ENCODE data around the gene PLAU.

PLAU gene

GRCh38 chr10:73906524-73907447 lies 4.1 kb upstream of the PLAU start:
- Histone ChIP-seq H3K4me3 (ENCODE audit: low read length) (no peak overlapping the region), H3K36me3 (ENCODE audit: control insufficient read depth, insufficient read depth, low read length) (no peaks in the 10 kb centered on the region), H3K27me3 (ENCODE audit: control insufficient read depth, insufficient read depth, low read length) (peaks cover 26% of the 10 kb centered on the region), H3K9ac (ENCODE audit: low read length) (peak overlapping the region; percentile 0), H3K4me1 (ENCODE audit: control insufficient read depth, insufficient read depth, low read length) (peaks cover 16% of the 10 kb centered on the region), H3K9me3 (ENCODE audit: control insufficient read depth, low read length) (no peaks in the 10 kb centered on the region)

GRCh38 chr10:73907841-73908517 lies 3.0 kb upstream of the PLAU start:
- H3K9me3 ChIP-seq (ENCODE audit: control insufficient read depth, low read length) = no peaks in the 10 kb centered on the region
- peaks cover 29% of the 10 kb centered on the region for H3K27me3 ChIP-seq (ENCODE audit: control insufficient read depth, insufficient read depth, low read length)
- H3K36me3 ChIP-seq (ENCODE audit: control insufficient read depth, insufficient read depth, low read length) = no peaks in the 10 kb centered on the region
- no peak overlapping the region for H3K4me3 ChIP-seq (ENCODE audit: low read length)
- H3K4me1 ChIP-seq (ENCODE audit: control insufficient read depth, insufficient read depth, low read length) = peaks cover 16% of the 10 kb centered on the region
- no peak overlapping the region for H3K9ac ChIP-seq (ENCODE audit: low read length)

- Histone ChIP-seq H3K36me3 (ENCODE audit: control insufficient read depth, insufficient read depth, low read length) (no peaks in the 10 kb centered on the region), H3K4me1 (ENCODE audit: control insufficient read depth, insufficient read depth, low read length) (peaks cover 16% of the 10 kb centered on the region), H3K9ac (ENCODE audit: low read length) (no peak overlapping the region), H3K4me3 (ENCODE audit: low read length) (no peak overlapping the region), H3K27me3 (ENCODE audit: control insufficient read depth, insufficient read depth, low read length) (peaks cover 32% of the 10 kb centered on the region), H3K9me3 (ENCODE audit: control insufficient read depth, low read length) (no peaks in the 10 kb centered on the region)
These were observed 1.9 kb upstream of the PLAU start for GRCh38 chr10:73908853-73909539.

GRCh38 chr10:73909540-73910115 lies 1.3 kb upstream of the PLAU start:
- H3K4me1 ChIP-seq (ENCODE audit: control insufficient read depth, insufficient read depth, low read length) = peaks cover 16% of the 10 kb centered on the region
- no peaks in the 10 kb centered on the region for H3K36me3 ChIP-seq (ENCODE audit: control insufficient read depth, insufficient read depth, low read length)
- H3K4me3 ChIP-seq (ENCODE audit: low read length) = no peak overlapping the region
- no peaks in the 10 kb centered on the region for H3K9me3 ChIP-seq (ENCODE audit: control insufficient read depth, low read length)
- no peak overlapping the region for H3K9ac ChIP-seq (ENCODE audit: low read length)
- peaks cover 32% of the 10 kb centered on the region for H3K27me3 ChIP-seq (ENCODE audit: control insufficient read depth, insufficient read depth, low read length)

- Histone ChIP-seq H3K4me3 (ENCODE audit: low read length) (no peak overlapping the region), H3K4me1 (ENCODE audit: control insufficient read depth, insufficient read depth, low read length) (peaks cover 16% of the 10 kb centered on the region), H3K9me3 (ENCODE audit: control insufficient read depth, low read length) (no peaks in the 10 kb centered on the region), H3K9ac (ENCODE audit: low read length) (peak overlapping the region; percentile 57), H3K27me3 (ENCODE audit: control insufficient read depth, insufficient read depth, low read length) (peaks cover 32% of the 10 kb centered on the region), H3K36me3 (ENCODE audit: control insufficient read depth, insufficient read depth, low read length) (no peaks in the 10 kb centered on the region)
These were observed 550 bp upstream of the PLAU start for GRCh38 chr10:73910401-73910763.

- Histone ChIP-seq H3K9ac (ENCODE audit: low read length) (peak overlapping the region; percentile 57), H3K36me3 (ENCODE audit: control insufficient read depth, insufficient read depth, low read length) (no peaks in the 10 kb centered on the region), H3K27me3 (ENCODE audit: control insufficient read depth, insufficient read depth, low read length) (peaks cover 32% of the 10 kb centered on the region), H3K9me3 (ENCODE audit: control insufficient read depth, low read length) (no peaks in the 10 kb centered on the region), H3K4me1 (ENCODE audit: control insufficient read depth, insufficient read depth, low read length) (peaks cover 17% of the 10 kb centered on the region), H3K4me3 (ENCODE audit: low read length) (no peak overlapping the region)
These were observed 647 bp downstream of the PLAU start for GRCh38 chr10:73911553-73912004.

GRCh38 chr10:73914036-73914435 lies 3.1 kb downstream of the PLAU start:
- H3K9me3 ChIP-seq (ENCODE audit: control insufficient read depth, low read length) = no peaks in the 10 kb centered on the region
- H3K27me3 ChIP-seq (ENCODE audit: control insufficient read depth, insufficient read depth, low read length) = peaks cover 31% of the 10 kb centered on the region
- H3K4me1 ChIP-seq (ENCODE audit: control insufficient read depth, insufficient read depth, low read length) = peaks cover 24% of the 10 kb centered on the region
- no peaks in the 10 kb centered on the region for H3K36me3 ChIP-seq (ENCODE audit: control insufficient read depth, insufficient read depth, low read length)
- H3K9ac ChIP-seq (ENCODE audit: low read length) = no peak overlapping the region
- no peak overlapping the region for H3K4me3 ChIP-seq (ENCODE audit: low read length)

- Histone ChIP-seq H3K9me3 (ENCODE audit: control insufficient read depth, low read length) (no peaks in the 10 kb centered on the region), H3K4me1 (ENCODE audit: control insufficient read depth, insufficient read depth, low read length) (peaks cover 14% of the 10 kb centered on the region), H3K27me3 (ENCODE audit: control insufficient read depth, insufficient read depth, low read length) (peaks cover 22% of the 10 kb centered on the region), H3K36me3 (ENCODE audit: control insufficient read depth, insufficient read depth, low read length) (no peaks in the 10 kb centered on the region), H3K9ac (ENCODE audit: low read length) (no peak overlapping the region), H3K4me3 (ENCODE audit: low read length) (no peak overlapping the region)
These were observed 4.4 kb downstream of the PLAU start for GRCh38 chr10:73915206-73915851.

GRCh38 chr10:73916761-73917470 lies 6.0 kb downstream of the PLAU start:
- no peak overlapping the region for H3K4me3 ChIP-seq (ENCODE audit: low read length)
- H3K36me3 ChIP-seq (ENCODE audit: control insufficient read depth, insufficient read depth, low read length) = no peaks in the 10 kb centered on the region
- H3K9ac ChIP-seq (ENCODE audit: low read length) = no peak overlapping the region
- H3K27me3 ChIP-seq (ENCODE audit: control insufficient read depth, insufficient read depth, low read length) = peaks cover 8% of the 10 kb centered on the region
- no peaks in the 10 kb centered on the region for H3K9me3 ChIP-seq (ENCODE audit: control insufficient read depth, low read length)
- peaks cover 10% of the 10 kb centered on the region for H3K4me1 ChIP-seq (ENCODE audit: control insufficient read depth, insufficient read depth, low read length)

GRCh38 chr10:73917566-73918305 lies 6.8 kb downstream of the PLAU start:
- Histone ChIP-seq H3K9ac (ENCODE audit: low read length) (no peak overlapping the region), H3K27me3 (ENCODE audit: control insufficient read depth, insufficient read depth, low read length) (peaks cover 5% of the 10 kb centered on the region), H3K4me3 (ENCODE audit: low read length) (no peak overlapping the region), H3K36me3 (ENCODE audit: control insufficient read depth, insufficient read depth, low read length) (no peaks in the 10 kb centered on the region), H3K4me1 (ENCODE audit: control insufficient read depth, insufficient read depth, low read length) (peaks cover 10% of the 10 kb centered on the region), H3K9me3 (ENCODE audit: control insufficient read depth, low read length) (no peaks in the 10 kb centered on the region)

Data from mucosa of stomach (tissue), 1 donor.